DMS53 treated with DMSO at 0.1 percent for 48 hours (cell line): Measurements from ENCODE around the gene FLT3.
"Not testable (repeated sequence)": the region's sequence is repeated elsewhere in the genome, so short reads cannot be mapped to it uniquely, and the experiment has no call there.

Source experiments
- DNase-seq: peaks from one replicate; lab custom pipeline; 2025; ENCODE audit not compliant: unreplicated experiment; lab: John Stamatoyannopoulos, UW

Gene FLT3

GRCh38 chr13:28100150-28101121 is at the start of gene FLT3:
Gene FLT3 (minus strand): TSS chr13:28100576. CDS start chr13:28100510, 66 bp downstream.
- DNase-seq = peak; percentile 65

DNA sequence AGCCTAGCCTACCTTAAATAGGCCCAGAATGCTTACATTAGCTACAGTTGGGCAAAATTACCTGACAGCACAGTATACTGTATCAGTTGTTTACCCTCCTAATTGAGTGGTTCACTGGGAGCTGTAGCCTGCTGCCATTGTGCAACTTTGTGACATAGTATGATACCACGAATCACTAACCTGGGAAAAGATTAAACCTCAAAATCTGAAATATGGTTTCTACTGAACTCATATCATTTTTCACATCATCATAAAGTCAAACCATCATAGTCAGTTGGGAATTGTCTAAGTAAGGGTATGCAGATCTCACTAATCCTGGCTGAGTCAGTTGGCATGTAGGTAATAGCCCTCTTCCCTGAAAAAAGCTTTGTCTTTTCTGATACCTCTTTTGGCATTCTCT is 47.1 kb upstream of the FLT3 start:
- DNase-seq = no peak

GRCh38 chr13:28145049-28145448 is 44.7 kb upstream of the FLT3 start:
- DNase-seq = no peak

DNA sequence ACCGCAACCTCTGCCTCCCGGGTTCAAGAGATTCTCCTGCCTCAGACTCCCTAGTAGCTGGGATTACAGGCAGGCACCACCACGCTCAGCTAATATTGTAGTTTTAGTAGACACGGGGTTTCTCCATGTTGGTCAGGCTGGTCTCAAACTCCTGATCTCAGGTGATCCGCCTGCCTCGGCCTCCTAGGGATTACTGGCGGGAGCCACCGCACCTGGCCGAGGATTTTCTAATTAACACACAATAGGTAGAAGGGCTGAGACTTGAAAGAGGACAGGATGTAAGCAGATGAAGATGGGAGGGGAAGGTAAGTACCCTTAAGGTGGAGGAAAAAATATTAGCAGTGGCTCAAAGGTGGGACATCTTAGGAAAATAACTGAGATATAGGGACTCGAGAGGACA is 41.2 kb upstream of the FLT3 start:
- not testable (repeated sequence) for DNase-seq

DNA sequence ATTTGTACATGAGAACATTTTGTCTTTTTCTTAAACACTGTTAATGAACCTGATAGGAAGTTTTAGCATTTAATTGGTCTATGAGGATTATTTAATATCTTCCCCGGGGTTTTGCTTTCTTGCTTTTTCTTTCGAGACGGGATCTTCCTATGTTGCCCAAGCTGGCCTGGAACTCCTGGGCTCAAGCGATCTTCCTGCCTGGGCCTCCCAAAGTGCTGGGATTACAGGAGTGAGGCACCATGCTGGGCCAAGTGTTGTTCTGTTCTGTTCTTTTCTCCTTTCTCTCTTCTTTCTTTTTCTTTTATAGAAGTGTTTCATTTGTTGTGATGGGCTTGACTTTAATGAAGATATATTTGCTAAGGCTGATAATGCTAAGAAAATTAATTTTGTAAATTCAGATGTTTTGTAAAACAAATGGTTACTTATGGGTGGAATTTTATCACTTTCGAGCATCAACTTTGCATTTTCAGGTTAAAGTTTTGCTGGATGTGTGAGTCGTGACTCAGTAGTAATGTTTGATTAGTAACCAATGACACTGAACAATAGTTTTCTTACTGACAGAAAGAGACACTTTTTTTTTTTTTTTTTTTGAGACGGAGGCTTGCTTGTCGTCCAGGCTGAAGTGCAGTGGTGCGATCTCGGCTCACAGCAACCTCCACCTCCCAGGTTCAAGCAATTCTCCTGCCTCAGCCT is 40.2 kb upstream of the FLT3 start:
- no peak for DNase-seq

DNA sequence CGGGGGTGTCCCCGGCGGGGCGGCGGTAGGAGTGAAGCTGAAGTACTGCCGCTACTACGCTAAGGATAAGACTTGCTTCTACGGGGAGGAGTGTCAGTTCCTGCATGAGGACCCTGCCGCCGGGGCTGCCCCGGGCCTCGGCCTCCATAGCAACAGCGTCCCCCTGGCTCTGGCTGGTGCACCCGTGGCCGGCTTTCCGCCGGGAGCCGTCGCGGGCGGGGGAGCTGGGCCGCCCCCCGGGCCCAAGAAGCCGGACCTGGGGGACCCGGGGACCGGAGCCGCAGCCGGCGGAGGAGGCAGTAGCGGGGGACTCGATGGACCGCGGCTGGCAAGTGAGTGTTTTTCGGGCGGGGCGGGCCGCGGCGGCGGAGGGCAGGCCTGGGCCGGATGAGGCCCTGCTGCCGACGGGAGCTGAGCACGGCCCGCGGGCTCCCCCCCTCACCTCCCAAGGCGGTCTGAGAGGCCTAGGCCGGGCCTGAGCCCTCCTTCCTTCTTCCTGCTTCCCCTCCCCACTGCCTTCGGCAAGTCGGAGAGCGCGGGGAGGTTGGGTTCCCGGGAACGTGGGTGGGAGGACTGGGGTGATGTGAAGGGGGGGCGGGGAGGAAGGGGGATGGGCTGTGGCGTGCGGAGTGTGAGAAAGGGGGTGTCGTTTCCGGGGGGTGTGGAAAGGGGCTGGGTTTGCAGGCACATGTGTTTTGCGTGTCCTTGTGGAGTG is 38.5 kb upstream of the FLT3 start:
- peak; percentile 57 for DNase-seq

DNA sequence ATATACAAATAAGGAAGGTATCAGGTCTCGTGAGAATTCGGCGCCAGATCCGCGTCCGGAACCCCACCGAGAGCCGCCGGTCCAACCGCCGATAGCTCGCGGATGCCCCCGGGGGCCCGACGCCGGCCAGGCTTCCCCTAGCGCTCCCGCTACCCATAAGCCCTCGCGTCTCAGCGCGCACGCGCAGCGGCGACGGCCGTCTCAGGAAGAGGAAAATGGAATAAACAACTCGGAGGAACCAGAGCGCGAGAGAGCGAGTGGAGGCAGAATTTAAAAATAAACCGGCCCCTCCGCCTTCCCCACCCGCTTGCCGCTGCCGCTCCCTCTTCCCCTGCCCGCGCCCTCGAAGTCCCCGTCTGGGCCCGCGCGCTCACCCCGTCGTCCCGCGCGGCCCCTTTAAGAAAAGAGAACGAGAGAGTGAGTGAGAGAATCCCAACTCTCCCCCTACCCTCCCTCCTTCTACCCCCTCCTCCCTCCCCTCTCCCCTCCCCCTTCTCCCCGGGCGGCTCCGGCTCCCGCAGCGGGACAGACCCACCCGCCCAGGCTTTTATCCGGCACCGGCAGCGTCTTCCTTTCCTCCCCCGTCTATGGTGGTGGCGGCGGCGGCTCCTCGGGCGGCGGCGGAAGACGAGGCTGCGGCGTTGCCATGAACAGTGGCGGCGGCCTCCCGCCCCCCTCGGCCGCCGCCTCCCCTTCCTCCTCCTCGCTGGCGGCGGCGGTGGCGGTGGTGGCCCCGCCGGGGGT is 37.8 kb upstream of the FLT3 start, which contains the start of gene PAN3:
Gene PAN3 (plus strand): TSS at position 534 of the 744 bp plus-strand sequence. CDS start 113 bp downstream, at position 647.
- DNase-seq = peak; percentile 80

DNA sequence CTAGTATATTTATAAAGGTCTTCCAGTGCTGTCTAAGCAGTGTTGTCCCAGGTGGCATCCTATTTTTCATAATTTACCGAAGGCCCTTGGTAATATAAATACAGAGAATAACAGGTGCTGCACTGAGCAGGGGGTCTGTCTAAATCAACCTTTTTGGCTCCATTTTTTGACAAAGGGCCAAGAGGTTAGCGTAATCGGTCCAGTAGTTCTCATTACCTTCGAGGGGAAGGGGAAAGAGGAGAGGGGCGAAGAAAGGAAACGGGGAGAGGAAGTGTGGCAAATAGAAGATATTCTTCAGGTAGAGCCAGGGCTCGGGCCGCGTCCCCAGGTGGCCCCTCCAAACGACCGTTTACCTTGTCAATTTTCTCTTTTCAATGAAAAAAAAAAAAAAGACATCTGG is 37.2 kb upstream of the FLT3 start:
- DNase-seq = no peak

- DNase-seq = no peak
These were observed 36.5 kb upstream of the FLT3 start for GRCh38 chr13:28136916-28137315.

DNA sequence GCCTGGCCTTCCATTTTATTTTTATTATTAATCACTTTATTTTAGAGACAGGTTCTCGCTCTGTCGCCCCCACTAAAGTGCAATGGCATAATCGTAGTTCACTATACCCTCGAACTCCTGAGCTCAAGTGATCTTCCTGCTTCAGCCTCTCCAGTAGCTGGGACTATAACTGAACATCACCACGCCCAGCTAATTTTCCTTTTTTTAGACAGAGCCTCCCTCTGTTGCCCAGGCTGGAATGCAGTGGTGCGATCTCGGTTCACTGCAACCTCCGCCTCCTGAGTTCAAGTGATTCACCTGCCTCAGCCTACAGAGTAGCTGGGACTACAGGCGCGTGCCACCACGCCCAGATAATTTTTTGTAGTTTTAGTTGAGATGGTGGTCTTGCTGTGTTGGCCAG is 31.3 kb upstream of the FLT3 start:
- no peak for DNase-seq

DNA sequence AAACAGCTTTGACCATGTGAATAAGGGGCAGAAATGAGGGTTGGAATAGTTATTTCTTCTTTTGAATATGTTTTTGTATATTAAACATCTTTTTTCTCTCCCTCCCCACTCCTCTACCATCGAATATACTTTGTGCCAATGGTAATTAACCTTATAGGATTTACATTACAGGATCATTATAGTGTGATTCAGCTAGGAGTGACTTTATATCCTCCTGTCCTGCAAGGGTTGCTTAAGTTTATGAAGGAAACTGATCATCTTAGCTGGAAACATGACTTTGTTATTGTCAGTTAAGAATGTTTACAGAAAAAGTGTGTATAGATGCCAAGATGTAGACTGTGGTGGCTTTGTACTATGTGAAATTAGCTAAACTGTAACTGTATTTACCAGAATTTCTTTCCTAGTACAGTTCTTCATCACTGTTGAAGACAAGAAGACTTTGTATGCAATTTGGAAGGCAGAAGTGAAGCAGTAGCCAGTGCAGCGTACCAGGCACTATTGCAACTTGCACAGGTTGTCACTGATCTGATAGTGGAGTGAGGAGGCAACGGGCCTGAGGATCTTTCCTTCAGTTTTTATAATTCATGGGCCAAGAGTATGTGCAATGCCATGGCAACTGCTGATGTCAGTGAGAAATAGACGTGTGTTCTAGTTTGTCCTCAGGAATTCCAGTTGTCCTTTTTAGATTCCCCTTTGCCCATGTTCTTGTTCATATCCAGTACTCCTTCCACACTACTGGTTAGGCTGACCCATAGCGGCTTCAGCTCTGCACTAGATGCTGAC is 29.7 kb upstream of the FLT3 start:
- no peak for DNase-seq

GRCh38 chr13:28128926-28129325 is 28.6 kb upstream of the FLT3 start:
- no peak for DNase-seq

DNA sequence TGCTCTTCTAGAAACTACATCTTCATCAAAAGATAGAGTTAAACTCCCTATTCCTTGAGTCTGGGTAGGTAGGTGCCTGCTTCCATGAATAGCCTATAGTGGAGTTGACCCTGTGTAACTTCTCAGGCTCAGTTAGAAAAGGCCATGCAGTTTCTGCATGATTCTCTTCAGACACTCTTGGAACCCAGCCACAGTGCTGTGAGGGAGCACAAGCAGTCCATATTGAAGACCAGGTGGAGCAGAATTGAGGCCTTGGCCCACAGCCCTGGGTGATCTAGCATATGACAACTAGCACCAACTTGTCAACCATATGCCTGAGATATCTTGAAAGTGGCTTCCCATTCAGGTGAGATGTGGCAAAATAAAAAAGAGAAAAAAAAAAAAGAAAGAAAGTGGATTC is 27.7 kb upstream of the FLT3 start:
- no peak for DNase-seq

GRCh38 chr13:28121224-28121623 is 20.8 kb upstream of the FLT3 start:
- DNase-seq = no peak

DNA sequence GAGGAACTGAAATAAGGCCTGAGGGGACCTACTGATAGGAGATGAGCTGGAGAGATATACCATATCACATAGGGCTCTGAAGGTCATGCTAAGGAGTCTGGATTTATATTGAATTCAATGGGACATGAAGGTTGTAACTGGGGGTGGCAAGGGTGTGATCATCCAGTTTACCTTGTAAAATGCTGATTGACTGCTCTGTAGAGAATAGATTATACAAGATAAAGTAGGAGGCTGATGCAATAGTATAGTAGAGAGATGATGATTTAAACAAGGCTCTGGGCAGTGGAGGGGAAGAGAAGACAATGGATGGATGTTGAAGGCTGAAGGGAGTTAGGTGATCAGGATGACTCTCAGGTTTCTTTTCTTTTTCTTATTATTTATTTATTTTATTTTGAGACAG is 19.9 kb upstream of the FLT3 start:
- no peak for DNase-seq

DNA sequence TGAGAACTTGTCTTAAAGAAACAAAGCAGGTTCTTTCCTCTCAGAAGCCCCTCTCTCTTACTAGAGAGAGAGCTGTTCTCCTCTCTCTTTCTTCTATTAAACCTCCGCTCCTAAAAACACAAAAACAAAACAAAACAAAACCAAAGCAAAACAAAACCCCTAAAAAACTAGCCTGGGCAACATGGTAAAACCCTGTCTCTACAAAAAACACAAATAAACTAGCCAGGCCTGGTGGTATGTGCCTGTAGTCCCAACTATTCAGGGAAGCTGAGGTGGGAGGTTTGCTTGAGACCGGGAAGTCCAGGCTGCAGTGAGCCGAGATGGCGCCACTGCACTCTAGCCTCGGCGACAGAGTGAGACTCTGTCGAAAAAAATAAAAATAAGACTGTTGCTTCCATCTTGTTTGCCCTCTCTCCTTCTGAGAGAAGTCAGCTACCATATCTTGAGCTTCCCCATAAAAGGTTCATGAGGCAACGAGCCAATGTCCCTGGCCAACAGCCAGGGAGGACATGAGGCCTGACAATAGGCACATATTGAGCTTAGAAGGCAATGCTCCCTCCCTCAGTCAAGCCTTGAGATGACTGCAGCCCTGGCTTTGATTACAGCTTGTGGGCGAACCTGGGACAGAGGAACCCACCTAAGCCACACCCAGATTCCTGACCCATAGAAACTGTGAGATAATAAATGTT is 17.5 kb upstream of the FLT3 start:
- no peak for DNase-seq

- DNase-seq = no peak
These were observed 16.4 kb upstream of the FLT3 start for GRCh38 chr13:28116736-28117135.

GRCh38 chr13:28110414-28110813 is 10.0 kb upstream of the FLT3 start:
- no peak for DNase-seq

GRCh38 chr13:28106976-28107375 is 6.6 kb upstream of the FLT3 start:
- DNase-seq = no peak
